GM19438 (cell line): Measurements from ENCODE around the gene AUH.

ENCODE experiments used
- ATAC-seq: cut with Tn5 transposase; IDR thresholded peaks from one replicate; pipeline ENCODE4 v1.9.1; 2021; ENCODE audit warnings: low read depth; ENCODE audit not compliant: unreplicated experiment

AUH gene

GRCh38 chr9:91341749-91342148 lies 20.0 kb downstream of the AUH start:
- ATAC-seq = no peak

DNA sequence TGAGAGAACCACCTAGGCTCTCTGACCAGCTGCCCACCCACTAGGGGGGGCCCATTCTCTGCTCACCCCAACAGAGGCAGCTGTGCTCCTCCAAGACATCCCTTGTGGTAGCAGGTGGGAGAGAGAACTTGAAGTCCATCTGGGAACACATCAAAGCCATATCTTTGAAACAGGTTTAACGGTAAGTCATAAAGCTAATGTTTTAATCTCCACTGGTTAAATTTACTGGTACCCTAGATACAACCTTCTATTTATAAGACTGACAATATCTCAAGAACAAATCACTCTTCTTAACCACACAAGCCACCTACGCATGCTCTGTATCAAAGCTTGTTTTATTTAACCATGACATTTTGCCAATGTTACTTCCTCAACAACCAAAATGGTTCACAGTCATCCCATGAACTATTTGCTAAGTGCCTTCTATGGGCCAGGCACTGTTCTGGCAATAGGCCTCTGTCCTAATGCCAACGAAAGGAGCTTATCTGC lies 20.4 kb downstream of the AUH start:
- ATAC-seq = no peak

- no peak for ATAC-seq
Measured at GRCh38 chr9:91340395-91340967, 21.2 kb downstream of the AUH start.

DNA sequence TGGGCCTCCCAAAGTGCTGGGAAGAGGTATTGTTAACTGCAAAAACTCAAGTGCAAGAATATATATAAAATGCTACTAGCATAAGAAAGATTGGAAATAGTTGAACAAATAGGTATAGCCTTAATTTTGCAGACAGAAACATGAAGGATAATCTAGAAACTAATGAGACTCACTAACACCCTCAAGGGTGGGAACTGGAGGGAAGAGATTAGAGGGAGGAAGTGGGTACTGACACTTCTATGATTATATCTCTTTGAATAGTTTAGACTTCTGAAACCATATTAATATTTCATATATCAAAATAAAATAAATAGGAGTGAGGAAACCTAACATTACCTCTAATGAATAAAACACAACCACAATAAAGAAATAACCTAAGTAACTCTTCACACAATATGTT lies 23.0 kb downstream of the AUH start:
- ATAC-seq = no peak

DNA sequence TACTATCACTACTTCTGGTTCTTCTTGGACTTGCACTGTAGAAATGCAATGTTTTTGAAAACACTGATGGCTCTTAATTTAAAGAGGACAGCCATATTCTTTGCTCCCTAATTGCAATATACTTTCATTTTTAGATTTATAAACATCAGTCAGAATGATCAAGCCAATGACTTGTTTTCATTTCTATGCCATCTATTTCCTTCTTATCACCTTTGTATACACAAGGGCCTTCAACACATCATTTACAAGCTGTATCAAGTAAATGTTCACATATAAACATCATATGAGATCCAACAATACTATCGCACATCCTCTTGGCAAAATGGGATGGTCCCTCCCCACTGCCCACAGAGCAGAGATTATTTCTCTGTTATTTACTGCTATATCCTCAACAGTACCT lies 24.9 kb downstream of the AUH start:
- ATAC-seq = no peak

GRCh38 chr9:91334053-91334452 lies 27.7 kb downstream of the AUH start:
- ATAC-seq = no peak

DNA sequence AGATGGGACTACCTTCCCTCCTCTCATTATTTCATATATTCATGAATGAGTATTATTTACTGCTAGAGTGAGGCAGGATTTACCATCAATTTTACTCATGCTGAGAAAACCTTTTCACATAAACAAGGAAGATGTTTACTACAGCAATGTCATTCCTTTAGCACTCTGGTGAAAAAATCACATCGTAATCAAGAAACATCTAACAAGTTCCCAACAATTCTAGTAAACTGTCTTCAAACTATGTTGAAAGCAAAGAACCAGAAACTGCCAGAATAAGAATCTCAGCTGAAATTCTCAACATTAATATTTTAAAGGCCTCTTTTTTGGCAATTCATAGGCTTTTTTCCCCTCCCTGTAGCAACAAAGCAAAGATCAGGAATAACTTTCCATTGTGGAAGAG lies 28.2 kb downstream of the AUH start:
- ATAC-seq = no peak

DNA sequence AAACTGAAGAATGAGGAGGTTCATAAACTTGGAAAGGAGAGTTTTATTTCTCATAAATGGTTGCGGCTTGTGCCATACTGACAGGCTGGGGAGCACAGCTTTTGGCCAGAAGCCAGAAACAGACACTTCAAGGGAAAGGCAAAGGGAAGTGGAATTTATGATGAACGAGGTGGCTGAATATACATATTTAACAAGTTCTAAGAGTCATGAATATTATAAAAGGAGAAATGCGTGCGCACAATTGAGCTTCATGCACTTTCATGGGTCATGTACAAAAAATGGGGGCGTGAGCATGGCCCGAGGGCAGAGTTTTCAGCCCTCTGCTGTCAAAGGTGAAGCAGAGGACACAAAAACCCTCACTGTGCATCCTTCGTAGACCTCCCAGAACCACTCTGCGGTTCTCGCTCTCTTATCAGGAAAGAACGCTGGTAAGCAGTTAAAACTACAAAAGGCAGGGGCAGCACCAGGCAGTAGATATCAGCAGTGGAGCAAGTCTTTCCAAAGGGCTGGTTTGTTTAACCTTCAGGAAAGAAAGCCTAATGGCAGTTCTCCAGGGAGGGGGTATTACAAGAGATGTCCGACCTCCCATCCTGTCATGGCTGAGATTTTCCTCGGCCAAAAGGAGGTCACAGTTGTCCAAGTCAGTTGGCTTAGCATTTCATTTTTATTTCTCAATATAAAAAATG lies 29.0 kb downstream of the AUH start:
- no peak for ATAC-seq

DNA sequence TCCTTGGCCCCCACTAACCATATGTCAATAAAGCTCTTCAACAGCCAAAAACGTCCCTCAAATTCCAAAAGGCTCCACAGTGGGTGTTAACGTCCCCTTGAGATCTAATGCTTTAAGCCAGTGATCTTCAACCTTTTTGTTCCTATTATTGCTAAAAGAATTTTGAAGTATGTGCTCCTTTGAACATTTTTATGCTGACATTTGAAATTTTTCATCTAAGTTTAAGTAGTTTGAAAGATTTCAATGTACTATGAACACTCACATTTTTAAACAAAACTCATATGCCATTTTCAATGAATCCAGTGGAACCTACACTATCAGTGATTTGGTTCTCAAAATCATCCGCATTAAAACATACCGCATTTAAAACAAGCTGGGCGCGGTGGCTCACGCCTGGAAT lies 29.9 kb downstream of the AUH start:
- no peak for ATAC-seq

DNA sequence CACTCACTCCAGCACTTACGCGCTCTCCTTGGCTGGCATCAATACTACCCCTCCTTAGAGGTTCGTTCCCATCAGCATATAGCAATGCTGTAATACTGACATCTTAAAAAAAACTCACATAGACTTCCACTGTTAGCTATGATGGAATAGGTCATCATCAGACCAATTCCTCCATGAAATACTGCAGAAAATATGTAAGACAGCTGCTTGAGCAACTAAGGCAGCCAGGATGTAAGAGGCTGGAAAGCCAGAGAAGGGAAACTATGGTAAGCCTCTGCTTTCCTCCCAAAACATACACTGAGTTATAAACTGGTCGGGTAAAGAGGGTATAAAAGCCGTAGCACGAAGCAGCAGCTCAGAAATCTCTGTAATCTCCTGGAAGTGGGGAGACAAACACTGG lies 33.5 kb downstream of the AUH start:
- ATAC-seq = no peak

GRCh38 chr9:91321691-91322090 lies 40.0 kb downstream of the AUH start:
- no peak for ATAC-seq

GRCh38 chr9:91320299-91320698 lies 41.4 kb downstream of the AUH start:
- no peak for ATAC-seq

GRCh38 chr9:91316093-91316492 lies 45.6 kb downstream of the AUH start:
- no peak for ATAC-seq

DNA sequence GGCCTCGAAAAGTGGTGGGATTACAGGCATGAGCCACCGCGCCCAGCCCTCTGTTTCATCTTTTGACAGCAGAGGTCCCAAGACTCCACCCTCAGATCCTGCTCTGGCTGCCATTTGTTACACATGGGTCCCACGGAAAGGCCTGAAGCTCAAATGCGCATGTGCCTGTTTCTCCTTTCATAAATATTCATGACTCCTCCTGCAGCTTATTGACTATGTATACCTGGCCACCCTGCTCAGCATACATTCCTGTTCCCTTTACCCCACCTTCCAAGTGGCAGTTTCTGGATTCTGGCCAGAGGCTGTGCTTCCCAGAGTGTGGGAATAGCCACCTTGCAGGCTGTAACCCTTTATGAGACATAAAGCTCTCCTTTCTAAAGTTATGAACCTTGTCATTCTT lies 46.5 kb downstream of the AUH start:
- ATAC-seq = no peak

GRCh38 chr9:91312717-91313325 lies 48.9 kb downstream of the AUH start:
- no peak for ATAC-seq

GRCh38 chr9:91310037-91310436 lies 51.7 kb downstream of the AUH start:
- ATAC-seq = no peak

- ATAC-seq = no peak
Measured at GRCh38 chr9:91308191-91308590, 53.5 kb downstream of the AUH start.

GRCh38 chr9:91307279-91307678 lies 54.4 kb downstream of the AUH start:
- ATAC-seq = no peak

- no peak for ATAC-seq
Measured at GRCh38 chr9:91306296-91306630, 55.5 kb downstream of the AUH start.

DNA sequence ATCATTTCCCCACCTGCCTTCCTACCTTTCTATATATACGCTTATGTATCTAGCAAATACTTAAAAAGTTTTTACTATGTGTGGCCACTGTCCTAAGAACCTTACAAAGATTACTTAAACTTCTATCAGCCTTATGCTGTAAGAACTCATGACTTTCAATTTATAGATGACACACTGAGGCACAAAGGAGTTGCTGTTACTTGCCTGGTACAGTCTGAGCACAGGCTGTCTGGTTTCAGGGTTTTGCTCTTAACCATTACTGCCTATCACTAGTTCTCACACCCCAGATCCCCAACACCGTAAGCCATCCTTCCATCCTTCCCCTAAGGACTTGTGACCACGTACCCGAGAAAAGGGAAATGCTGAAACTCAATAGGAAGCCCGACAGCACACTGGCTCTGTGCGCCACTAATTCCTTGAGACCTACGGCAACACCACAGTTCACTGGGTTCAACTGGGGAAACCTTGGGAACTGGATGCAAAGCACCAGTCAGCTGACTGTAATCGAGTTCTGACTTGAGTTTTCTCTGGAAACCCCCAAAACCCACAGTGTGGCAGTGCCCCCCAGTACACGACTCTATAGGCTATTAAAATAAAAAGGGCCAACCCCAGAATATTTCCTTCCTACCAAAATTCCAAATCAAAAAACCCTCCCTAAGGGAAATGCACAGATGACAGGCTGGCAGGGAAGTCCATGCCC lies 56.0 kb downstream of the AUH start:
- ATAC-seq = no peak

- no peak for ATAC-seq
Measured at GRCh38 chr9:91303741-91304415, 57.8 kb downstream of the AUH start.
